ENCODE data around the gene CHPF2.
A peak's percentile ranks its signal among the peaks of the same experiment; 100 is the strongest.

Gene CHPF2

GRCh38 chr7:151232091-151232916, at the start of gene CHPF2 (continued):
- no peak for TF ChIP-seq ZNF121 (tag by site-specific recombination; IDR thresholded peaks at IDR 0.05)
- no peak for TF ChIP-seq ZNF19 (tag by site-specific recombination; IDR thresholded peaks at IDR 0.05; ENCODE audit: low read depth)
- TF ChIP-seq ZNF157 (tag by site-specific recombination; IDR thresholded peaks at IDR 0.05): no peak
- TF ChIP-seq ZNF555 (tag by site-specific recombination; conservative IDR thresholded peaks at IDR 0.05): no peak
- no peak for TF ChIP-seq ZNF174 (tag by site-specific recombination; IDR thresholded peaks at IDR 0.05)
- no peak for TF ChIP-seq ZBTB21 (tag by site-specific recombination; IDR thresholded peaks at IDR 0.05)
- TF ChIP-seq KLF16 (tag by site-specific recombination; IDR thresholded peaks at IDR 0.05): peak; percentile 31; the same call in 1 of the 2 replicates
- no peak for TF ChIP-seq ZBTB7A (tag by site-specific recombination; IDR thresholded peaks at IDR 0.05; ENCODE audit: low read depth)
- TF ChIP-seq GLI4 (tag by site-specific recombination; IDR thresholded peaks at IDR 0.05): no peak
- TF ChIP-seq GLIS1 (tag by site-specific recombination; IDR thresholded peaks at IDR 0.05): peak; percentile 21; the same call in 1 of the 2 replicates
- peak; percentile 82 for TF ChIP-seq ZBTB20 (tag by site-specific recombination; IDR thresholded peaks at IDR 0.05)
- no peak for TF ChIP-seq SETDB1 (IDR thresholded peaks at IDR 0.05; ENCODE audit: insufficient read length, low read length)
- TF ChIP-seq WT1 (tag by site-specific recombination; IDR thresholded peaks at IDR 0.05): no peak
- TF ChIP-seq ZNF341 (tag by site-specific recombination; IDR thresholded peaks at IDR 0.05; ENCODE audit: low read depth): no peak
- TF ChIP-seq, protein P1, sequence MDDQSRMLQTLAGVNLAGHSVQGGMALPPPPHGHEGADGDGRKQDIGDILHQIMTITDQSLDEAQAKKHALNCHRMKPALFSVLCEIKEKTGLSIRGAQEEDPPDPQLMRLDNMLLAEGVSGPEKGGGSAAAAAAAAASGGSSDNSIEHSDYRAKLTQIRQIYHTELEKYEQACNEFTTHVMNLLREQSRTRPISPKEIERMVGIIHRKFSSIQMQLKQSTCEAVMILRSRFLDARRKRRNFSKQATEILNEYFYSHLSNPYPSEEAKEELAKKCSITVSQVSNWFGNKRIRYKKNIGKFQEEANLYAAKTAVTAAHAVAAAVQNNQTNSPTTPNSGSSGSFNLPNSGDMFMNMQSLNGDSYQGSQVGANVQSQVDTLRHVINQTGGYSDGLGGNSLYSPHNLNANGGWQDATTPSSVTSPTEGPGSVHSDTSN (CRISPR knock-in tag; IDR thresholded peaks at IDR 0.05): peak; percentile 98
- TF ChIP-seq, protein P2, sequence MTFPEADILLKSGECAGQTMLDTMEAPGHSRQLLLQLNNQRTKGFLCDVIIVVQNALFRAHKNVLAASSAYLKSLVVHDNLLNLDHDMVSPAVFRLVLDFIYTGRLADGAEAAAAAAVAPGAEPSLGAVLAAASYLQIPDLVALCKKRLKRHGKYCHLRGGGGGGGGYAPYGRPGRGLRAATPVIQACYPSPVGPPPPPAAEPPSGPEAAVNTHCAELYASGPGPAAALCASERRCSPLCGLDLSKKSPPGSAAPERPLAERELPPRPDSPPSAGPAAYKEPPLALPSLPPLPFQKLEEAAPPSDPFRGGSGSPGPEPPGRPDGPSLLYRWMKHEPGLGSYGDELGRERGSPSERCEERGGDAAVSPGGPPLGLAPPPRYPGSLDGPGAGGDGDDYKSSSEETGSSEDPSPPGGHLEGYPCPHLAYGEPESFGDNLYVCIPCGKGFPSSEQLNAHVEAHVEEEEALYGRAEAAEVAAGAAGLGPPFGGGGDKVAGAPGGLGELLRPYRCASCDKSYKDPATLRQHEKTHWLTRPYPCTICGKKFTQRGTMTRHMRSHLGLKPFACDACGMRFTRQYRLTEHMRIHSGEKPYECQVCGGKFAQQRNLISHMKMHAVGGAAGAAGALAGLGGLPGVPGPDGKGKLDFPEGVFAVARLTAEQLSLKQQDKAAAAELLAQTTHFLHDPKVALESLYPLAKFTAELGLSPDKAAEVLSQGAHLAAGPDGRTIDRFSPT (tag by site-specific recombination; IDR thresholded peaks at IDR 0.05): no peak
- 0 out of 2 replicates have a peak, but pooled peaks have one; percentile 10 for TF ChIP-seq ZNF561 (tag by site-specific recombination; IDR thresholded peaks at IDR 0.05; ENCODE audit: borderline replicate concordance)
- TF ChIP-seq ZFP69B (tag by site-specific recombination; IDR thresholded peaks at IDR 0.05): no peak
- no peak for TF ChIP-seq ZNF837 (tag by site-specific recombination; IDR thresholded peaks at IDR 0.05)
- peak; percentile 53 for TF ChIP-seq ZNF518A (tag by site-specific recombination; conservative IDR thresholded peaks at IDR 0.05; ENCODE audit: low read depth)
- 0 out of 2 replicates have a peak, but pooled peaks have one; percentile 30 for TF ChIP-seq TSHZ1 (tag by site-specific recombination; IDR thresholded peaks at IDR 0.05; ENCODE audit: borderline replicate concordance)
- TF ChIP-seq, protein P3, sequence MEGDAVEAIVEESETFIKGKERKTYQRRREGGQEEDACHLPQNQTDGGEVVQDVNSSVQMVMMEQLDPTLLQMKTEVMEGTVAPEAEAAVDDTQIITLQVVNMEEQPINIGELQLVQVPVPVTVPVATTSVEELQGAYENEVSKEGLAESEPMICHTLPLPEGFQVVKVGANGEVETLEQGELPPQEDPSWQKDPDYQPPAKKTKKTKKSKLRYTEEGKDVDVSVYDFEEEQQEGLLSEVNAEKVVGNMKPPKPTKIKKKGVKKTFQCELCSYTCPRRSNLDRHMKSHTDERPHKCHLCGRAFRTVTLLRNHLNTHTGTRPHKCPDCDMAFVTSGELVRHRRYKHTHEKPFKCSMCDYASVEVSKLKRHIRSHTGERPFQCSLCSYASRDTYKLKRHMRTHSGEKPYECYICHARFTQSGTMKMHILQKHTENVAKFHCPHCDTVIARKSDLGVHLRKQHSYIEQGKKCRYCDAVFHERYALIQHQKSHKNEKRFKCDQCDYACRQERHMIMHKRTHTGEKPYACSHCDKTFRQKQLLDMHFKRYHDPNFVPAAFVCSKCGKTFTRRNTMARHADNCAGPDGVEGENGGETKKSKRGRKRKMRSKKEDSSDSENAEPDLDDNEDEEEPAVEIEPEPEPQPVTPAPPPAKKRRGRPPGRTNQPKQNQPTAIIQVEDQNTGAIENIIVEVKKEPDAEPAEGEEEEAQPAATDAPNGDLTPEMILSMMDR (tag by site-specific recombination; IDR thresholded peaks at IDR 0.05): no peak
